HepG2 (cell line): ENCODE results near the gene INTS6.

Experiments
- EHMT2 ChIP-seq: fragments of 200-600 bp; sonication (generic); IDR thresholded peaks from 2 replicates; pipeline ENCODE4 v1.7.0; 2017; ENCODE audit warnings: antibody characterized with exemption, low read depth, low read length, borderline replicate concordance
- TAF1 ChIP-seq: sonication (generic); formaldehyde crosslinking; IDR thresholded peaks from 2 replicates; pipeline ENCODE4 v1.4.0; 2020; ENCODE audit warnings: missing genetic modification reagents

GRCh38 chr13:51455532-51455931 lies 2.7 kb upstream of the INTS6 start:
- TF ChIP-seq TAF1 (no peak), EHMT2 (no peak)
